Measurements from ENCODE around the gene NOM1. TPM values are rescaled to one million over a fixed set of nuclear protein-coding genes. Genes with fewer than 3 reads are reported as not detected.

Gene NOM1
- total RNA-seq, 2 donors from 2014 or later: 20.5 to 37.4 TPM

DNA sequence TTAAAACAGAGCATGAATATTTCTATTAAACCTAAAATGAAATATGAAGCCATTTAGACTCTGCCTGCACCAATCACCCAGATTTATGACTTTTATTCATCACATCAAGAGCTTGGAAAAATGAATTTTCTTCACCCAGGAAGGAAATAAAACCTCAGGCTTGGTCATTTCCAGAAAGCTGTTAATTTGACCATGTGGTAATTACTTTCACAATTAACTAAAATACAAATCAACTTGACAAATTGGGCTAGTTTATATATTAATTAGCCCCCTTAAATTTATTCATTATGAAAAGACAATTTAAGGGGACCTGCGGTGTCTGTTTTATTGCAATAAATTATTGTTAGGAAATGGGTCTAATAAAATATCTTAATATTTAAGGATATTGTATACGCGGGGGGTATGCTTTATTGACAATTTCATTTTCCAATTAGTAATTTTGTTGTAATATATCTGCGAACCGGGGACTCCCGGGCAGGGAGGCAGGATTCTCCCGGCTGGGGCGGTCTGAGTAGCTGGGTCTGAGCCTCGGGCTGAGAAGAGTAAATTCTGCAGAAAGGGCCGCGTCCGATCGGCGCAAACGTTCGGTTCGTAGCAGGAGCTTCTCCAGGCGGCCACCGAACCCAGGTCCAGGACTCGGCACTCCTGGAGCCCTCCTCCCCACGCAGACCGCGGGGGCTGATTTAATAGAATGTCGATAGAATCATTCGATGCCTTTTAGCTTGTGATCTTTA lies 70.4 kb downstream of the NOM1 start:
- Mint-ChIP-seq H3K27ac (no peak overlapping the region), H3K9me3 (no peaks in the 10 kb centered on the region), H3K4me1 (peaks cover 11% of the 10 kb centered on the region), H3K27me3 (peaks cover 55% of the 10 kb centered on the region), H3K36me3 (ENCODE audit: low read depth) (peaks cover 10% of the 10 kb centered on the region), H3K4me3 (no peak overlapping the region)
- no peak for ATAC-seq (replicated peaks)

- Mint-ChIP-seq H3K27me3 (peaks cover 62% of the 10 kb centered on the region), H3K4me1 (peaks cover 11% of the 10 kb centered on the region), H3K27ac (no peak overlapping the region), H3K4me3 (no peak overlapping the region), H3K36me3 (ENCODE audit: low read depth) (peaks cover 10% of the 10 kb centered on the region), H3K9me3 (no peaks in the 10 kb centered on the region)
- ATAC-seq (replicated peaks): no peak
These were observed 71.1 kb downstream of the NOM1 start for GRCh38 chr7:157020514-157021070.

- no peak overlapping the region for H3K4me3 Mint-ChIP-seq
These were observed 71.8 kb downstream of the NOM1 start for GRCh38 chr7:157021071-157021870.

DNA sequence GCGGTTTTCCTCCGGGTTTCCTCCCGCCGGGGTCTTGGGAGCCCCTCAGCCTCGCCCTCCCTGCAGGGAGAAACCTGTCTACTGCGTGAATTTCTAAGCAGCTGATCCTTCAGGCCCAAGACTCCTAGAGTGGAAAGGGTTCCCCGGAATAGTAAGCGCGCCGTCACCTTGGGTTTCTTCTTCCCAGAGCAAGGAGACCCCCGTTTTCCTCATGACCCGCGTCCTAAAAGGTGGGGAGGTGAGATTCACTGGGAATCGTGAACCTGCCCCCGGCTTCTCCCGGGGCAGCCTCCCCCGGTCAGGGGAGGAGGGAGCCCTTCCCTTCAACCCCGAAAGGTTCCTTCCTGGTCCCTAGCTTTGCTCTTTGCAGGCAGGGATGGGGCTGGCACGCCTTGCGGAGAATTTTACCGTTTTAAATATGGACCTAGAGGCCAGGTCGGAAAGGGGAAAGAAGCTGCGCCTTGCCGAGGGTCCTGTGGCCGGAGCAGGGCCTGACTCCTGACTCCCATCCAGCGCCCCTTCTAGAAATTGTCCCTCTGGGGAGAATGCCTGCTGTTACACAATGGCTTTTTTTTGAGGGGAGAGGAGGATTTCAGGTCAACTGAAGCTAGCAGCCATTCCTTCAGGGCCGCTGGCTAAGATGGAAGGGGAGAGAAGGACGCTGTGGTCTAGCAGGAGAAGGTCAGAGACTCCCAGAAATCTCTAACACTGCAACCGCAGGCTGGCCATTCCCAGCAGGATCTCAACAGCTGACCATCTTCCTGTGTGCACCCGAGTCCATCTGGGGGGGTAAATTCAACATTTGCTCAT lies 72.6 kb downstream of the NOM1 start:
- H3K27ac Mint-ChIP-seq: no peak overlapping the region
- no peaks in the 10 kb centered on the region for H3K9me3 Mint-ChIP-seq
- H3K4me3 Mint-ChIP-seq: no peak overlapping the region
- peaks cover 66% of the 10 kb centered on the region for H3K27me3 Mint-ChIP-seq
- peaks cover 10% of the 10 kb centered on the region for H3K36me3 Mint-ChIP-seq (ENCODE audit: low read depth)
- peaks cover 8% of the 10 kb centered on the region for H3K4me1 Mint-ChIP-seq
- no peak for ATAC-seq (replicated peaks)

More at GRCh38 chr7:157021071-157021870, 71.8 kb downstream of the NOM1 start:
- Mint-ChIP-seq H3K4me1 (peaks cover 11% of the 10 kb centered on the region), H3K9me3 (no peaks in the 10 kb centered on the region), H3K27me3 (peaks cover 64% of the 10 kb centered on the region), H3K36me3 (ENCODE audit: low read depth) (peaks cover 10% of the 10 kb centered on the region), H3K27ac (no peak overlapping the region)
- ATAC-seq (replicated peaks): no peak

Other genes with a start within 250 kb of the NOM1 start
- gene LMBR1, start 56.5 kb upstream of the NOM1 start, total RNA-seq: 10 to 100 TPM; 38.7 to 48.0 TPM
- not detected for gene MNX1, start 61.0 kb downstream of the NOM1 start, total RNA-seq
- 10 to 100 TPM; 58.8 to 75.9 TPM for gene UBE3C, start 189.2 kb downstream of the NOM1 start, total RNA-seq